MCF 10A (cell line): ENCODE results near the gene FEZF2. TPM values are rescaled to one million over a fixed set of nuclear protein-coding genes. Genes with fewer than 3 reads are reported as not detected.

Experiments used
- BruUV-seq: library from RNA; stranded (reverse); fragments of 400-500 nt; replicated peaks from 2 replicates; lab custom pipeline; 2021; lab: Mats Ljungman, UMichigan
- CTCF ChIA-PET: fragments of 300-600 bp; sonication (Branson Sonifier 250); formaldehyde crosslinking; extraction: SDS; loops from one replicate; lab custom pipeline; 2021; ENCODE audit warnings: antibody characterized with exemption, inconsistent platforms; lab: Yijun Ruan, JAX
- POLR2A ChIA-PET: fragments of 300-600, 350-650 bp; sonication (Branson Sonifier 250); formaldehyde crosslinking; extraction: SDS; loops from one replicate; lab custom pipeline; 2020; ENCODE audit warnings: antibody characterized with exemption, inconsistent platforms; lab: Yijun Ruan, JAX
- DNase-seq: peaks from one replicate; pipeline ENCODE4 v3.0.0-alpha.2; 2018; ENCODE audit not compliant: unreplicated experiment
- H3K27ac Mint-ChIP-seq: one replicate; pipeline ENCODE4 v1.8.0; 2022; ENCODE audit warnings: mild to moderate bottlenecking, low read depth, mixed read lengths; ENCODE audit not compliant: unreplicated experiment
- H3K27me3 Mint-ChIP-seq: one replicate; pipeline ENCODE4 v1.8.0; 2022; ENCODE audit warnings: mixed read lengths; ENCODE audit not compliant: insufficient read depth, unreplicated experiment
- H3K36me3 Mint-ChIP-seq: one replicate; pipeline ENCODE4 v1.8.0; 2022; ENCODE audit warnings: mild to moderate bottlenecking, moderate library complexity, mixed read lengths; ENCODE audit not compliant: insufficient read depth, unreplicated experiment
- H3K4me1 Mint-ChIP-seq: one replicate; pipeline ENCODE4 v1.8.0; 2022; ENCODE audit warnings: mixed read lengths; ENCODE audit not compliant: insufficient read depth, unreplicated experiment
- H3K4me3 Mint-ChIP-seq: one replicate; pipeline ENCODE4 v1.8.0; 2022; ENCODE audit warnings: mild to moderate bottlenecking, moderate library complexity, mixed read lengths; ENCODE audit not compliant: unreplicated experiment
- H3K9me3 Mint-ChIP-seq: one replicate; pipeline ENCODE4 v1.8.0; 2022; ENCODE audit warnings: mixed read lengths; ENCODE audit not compliant: unreplicated experiment
- CTCF ChIP-seq: fragments of 200-600 bp; IDR thresholded peaks from one replicate; pipeline ENCODE4 v1.8.0; 2022; ENCODE audit warnings: antibody characterized with exemption, mild to moderate bottlenecking; ENCODE audit not compliant: unreplicated experiment
- intact Hi-C: fragments of 100-400 bp; cut with micrococcal nuclease; formaldehyde crosslinking; loops from 2 replicates; pipeline ENCODE4 v1.14.1; 2022
- total RNA-seq: library from RNA; stranded (reverse); gene quantifications from 2 replicates; pipeline ENCODE4 v1.2.3, GENCODE V29; 2022

Gene FEZF2
- total RNA-seq, 1 experiment from 2014 or later: not detected

- no peaks in the 10 kb centered on the region for H3K4me1 Mint-ChIP-seq
- no peaks in the 10 kb centered on the region for H3K9me3 Mint-ChIP-seq
- DNase-seq: no peak
- ChIA-PET POLR2A (no interaction called here), CTCF (no interaction called here)
- H3K27me3 Mint-ChIP-seq: peaks cover 97% of the 10 kb centered on the region
- intact Hi-C loops: no loop called here
- no peak overlapping the region for H3K27ac Mint-ChIP-seq
- H3K36me3 Mint-ChIP-seq: no peaks in the 10 kb centered on the region
- no peak overlapping the region for H3K4me3 Mint-ChIP-seq
- TF ChIP-seq CTCF: no peak
- BruUV-seq: no TSS peak
Measured at GRCh38 chr3:62376906-62377877, 3.8 kb upstream of the FEZF2 start.

GRCh38 chr3:62376454-62376720 lies 3.0 kb upstream of the FEZF2 start:
- no peak overlapping the region for H3K4me3 Mint-ChIP-seq
- no peak for TF ChIP-seq CTCF
- CTCF ChIA-PET: interaction anchor here (0.8 kb wide), 1 partner anchor 246 kb away, joined by 3 read pairs; no protein-coding TSS in a partner anchor
- no peaks in the 10 kb centered on the region for H3K4me1 Mint-ChIP-seq
- H3K27me3 Mint-ChIP-seq: peaks cover 97% of the 10 kb centered on the region
- no peaks in the 10 kb centered on the region for H3K9me3 Mint-ChIP-seq
- H3K27ac Mint-ChIP-seq: no peak overlapping the region
- POLR2A ChIA-PET: no interaction called here
- no peak for DNase-seq
- no TSS peak for BruUV-seq
- no peaks in the 10 kb centered on the region for H3K36me3 Mint-ChIP-seq
- intact Hi-C loops: no loop called here

- no peak for TF ChIP-seq CTCF
- ChIA-PET POLR2A (no interaction called here), CTCF (interaction anchor here (0.6 to 0.8 kb wide), 2 partner anchors 119 to 246 kb away, joined by 3 read pairs; no protein-coding TSS in a partner anchor)
- no TSS peak for BruUV-seq
- Mint-ChIP-seq H3K4me3 (no peak overlapping the region), H3K27ac (no peak overlapping the region), H3K4me1 (no peaks in the 10 kb centered on the region), H3K9me3 (no peaks in the 10 kb centered on the region), H3K27me3 (peaks cover 97% of the 10 kb centered on the region), H3K36me3 (no peaks in the 10 kb centered on the region)
- DNase-seq: no peak
- intact Hi-C loops: no loop called here
Measured at GRCh38 chr3:62375655-62376453, 2.5 kb upstream of the FEZF2 start.
